GM18909 (cell line): ENCODE data around the gene ZNF74.
"Not testable (repeated sequence)": the region's sequence is repeated elsewhere in the genome, so short reads cannot be mapped to it uniquely, and the experiment has no call there.

Experiments used
- ATAC-seq: cut with Tn5 transposase; IDR thresholded peaks from one replicate; pipeline ENCODE4 v1.9.1; 2021; ENCODE audit warnings: mild to moderate bottlenecking; ENCODE audit not compliant: unreplicated experiment, poor library complexity

The ZNF74 gene

GRCh38 chr22:20374130-20374529 is 19.8 kb upstream of the ZNF74 start:
- ATAC-seq, result not testable (repeated sequence)

GRCh38 chr22:20376281-20376680 is 17.7 kb upstream of the ZNF74 start:
- ATAC-seq, result not testable (repeated sequence)

DNA sequence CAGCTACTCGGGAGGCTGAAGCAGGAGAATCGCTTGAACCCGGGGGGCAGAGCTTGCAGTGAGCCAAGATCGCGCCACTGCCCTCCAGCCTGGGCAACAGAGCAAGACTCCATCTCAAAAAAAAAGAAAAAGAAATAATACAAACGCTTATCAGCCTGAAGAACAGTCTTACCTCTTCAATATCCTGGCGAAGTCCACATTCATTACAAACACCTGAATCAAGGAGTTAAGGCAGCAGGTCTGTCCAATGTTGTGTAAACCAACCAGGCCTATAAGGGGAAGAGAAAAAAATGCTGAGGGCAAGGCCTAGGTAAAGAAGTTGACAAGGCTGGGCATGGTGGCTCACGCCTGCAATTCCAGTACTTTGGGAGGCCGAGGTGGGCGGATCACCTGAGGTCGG is 17.0 kb upstream of the ZNF74 start:
- not testable (repeated sequence) for ATAC-seq

DNA sequence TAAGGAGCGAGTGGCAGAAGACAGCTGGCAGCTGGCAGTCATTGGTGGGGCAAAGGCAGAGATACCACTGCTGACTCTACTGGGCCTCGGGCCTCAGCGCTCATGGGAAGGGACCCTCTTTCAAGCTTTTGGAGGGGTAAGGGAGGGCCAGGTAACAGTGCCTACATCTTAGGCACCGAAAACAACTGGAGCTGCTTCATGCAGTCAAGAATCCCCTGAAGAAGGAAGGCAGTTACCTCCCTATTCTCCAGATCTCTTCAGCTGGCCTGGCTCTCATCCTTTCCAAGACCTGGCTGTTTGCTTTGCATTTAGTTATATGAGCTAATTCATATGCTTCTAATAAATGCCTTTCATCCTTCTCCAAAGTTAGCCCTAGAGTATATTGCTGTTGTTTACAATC is 15.8 kb upstream of the ZNF74 start:
- ATAC-seq, result no peak

- not testable (repeated sequence) for ATAC-seq
Measured at GRCh38 chr22:20378684-20379083, 15.3 kb upstream of the ZNF74 start.

DNA sequence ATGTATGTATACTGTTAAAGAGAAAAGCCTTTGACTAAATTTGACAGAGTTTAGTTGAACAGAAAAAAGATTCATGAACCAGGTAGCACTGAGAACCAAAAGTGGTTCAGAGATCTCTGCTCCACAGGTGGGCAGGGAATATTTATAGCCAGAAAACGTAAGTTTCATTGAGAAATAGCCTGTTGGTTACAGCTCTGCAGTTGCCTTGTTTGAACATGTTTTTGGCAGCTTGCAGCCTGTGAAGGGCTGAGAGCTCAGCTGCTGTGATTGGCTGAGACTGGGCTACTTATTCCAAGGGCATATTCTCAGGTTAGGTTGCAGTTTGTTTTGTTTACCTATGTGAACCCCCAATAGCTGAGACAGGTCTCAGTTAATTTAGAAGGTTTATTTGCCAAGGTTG is 13.5 kb upstream of the ZNF74 start:
- ATAC-seq, result no peak

DNA sequence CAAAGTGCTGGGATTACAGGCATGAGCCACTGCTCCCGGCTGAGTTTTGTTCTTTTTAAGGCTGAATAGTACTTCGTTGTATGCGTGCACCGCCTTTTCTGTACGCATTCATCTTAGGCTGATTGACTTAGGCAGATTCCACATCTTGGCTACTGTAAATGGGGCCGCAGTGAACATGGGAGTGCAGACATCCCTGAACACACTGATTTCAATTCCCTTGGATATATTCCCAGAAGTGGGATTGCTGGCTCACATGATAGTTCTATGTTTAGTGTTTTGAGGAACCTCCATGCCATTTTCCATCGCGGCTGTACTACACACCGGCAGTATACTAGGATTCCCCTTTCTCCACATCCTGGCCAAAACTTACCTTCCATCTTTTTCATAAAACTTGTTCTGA is 10.4 kb upstream of the ZNF74 start:
- ATAC-seq, result no peak

DNA sequence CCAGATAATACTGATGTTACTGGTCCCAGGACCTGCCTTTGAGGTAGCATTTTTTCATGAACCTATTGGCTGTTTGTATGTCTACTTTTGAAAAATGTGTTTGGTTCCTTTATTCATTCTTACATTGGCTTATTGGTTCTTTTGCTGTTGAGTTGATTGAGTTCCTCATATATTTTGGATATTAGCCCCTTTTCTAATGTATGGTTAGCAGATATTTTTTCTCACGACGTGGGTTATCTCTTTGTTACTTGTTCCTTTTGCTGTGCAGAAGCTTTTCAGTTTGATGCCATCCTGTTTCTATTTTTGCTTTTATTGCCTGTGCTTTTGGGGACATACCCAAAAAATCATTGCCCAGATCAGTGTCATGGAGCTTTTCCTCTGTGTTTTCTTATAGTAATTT is 9.8 kb upstream of the ZNF74 start:
- no peak for ATAC-seq

GRCh38 chr22:20384865-20385264 is 9.1 kb upstream of the ZNF74 start:
- ATAC-seq, result no peak

DNA sequence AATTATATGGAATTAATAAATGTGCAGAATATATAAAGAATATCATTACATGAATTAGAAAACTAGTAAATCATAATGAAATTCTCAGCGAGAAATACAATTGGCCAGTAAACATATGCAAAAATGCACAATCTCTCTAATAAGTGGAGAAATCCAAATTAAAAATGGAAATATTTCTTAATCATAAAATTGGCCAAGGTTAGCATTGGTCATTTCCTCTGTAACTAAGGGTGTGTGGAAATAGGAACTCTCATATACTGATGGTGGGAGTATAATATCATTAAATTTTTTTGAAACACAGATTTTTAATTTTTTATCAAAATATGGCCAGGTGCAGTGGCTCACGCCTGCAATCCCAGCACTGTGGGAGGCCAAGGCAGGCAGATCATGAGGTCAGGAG is 7.6 kb upstream of the ZNF74 start:
- no peak for ATAC-seq

GRCh38 chr22:20386972-20387371 is 7.0 kb upstream of the ZNF74 start:
- no peak for ATAC-seq

DNA sequence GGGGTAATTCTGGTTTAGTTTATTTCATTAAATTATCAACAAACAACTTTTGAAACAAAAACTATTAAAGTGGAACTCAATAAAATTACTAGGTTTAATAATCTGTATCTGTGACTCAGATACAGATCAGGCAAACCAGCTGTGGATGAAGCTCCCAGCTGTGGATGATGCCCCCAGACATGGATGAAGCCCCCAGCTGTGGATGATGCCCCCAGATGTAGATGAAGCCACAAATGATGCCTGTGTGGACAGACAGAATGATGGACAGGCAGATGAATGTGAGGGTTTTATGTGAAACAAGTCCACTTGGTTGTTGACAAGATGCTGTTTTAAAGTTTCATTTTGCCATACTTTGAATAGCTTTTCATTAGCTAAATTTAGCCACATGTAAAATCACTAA is 5.8 kb upstream of the ZNF74 start:
- no peak for ATAC-seq

DNA sequence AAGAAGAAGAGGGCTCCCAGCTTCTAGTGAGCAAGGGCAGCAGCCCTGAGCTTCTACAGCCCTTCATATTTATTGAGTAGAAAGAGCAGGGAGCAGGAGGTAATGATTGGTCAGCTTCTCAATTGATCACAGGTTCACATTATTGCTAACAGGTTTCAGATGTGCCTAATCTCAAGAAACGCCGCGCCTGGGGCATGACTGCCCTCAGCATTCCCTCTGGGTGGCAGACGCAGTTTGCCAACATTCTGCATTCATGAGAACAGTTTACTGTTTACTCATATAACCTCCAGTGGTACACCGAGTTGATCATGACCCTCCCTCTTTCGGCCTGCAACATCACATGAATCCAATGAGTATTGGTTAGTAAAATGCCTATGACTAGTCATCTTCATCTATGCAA is 4.7 kb upstream of the ZNF74 start:
- no peak for ATAC-seq

DNA sequence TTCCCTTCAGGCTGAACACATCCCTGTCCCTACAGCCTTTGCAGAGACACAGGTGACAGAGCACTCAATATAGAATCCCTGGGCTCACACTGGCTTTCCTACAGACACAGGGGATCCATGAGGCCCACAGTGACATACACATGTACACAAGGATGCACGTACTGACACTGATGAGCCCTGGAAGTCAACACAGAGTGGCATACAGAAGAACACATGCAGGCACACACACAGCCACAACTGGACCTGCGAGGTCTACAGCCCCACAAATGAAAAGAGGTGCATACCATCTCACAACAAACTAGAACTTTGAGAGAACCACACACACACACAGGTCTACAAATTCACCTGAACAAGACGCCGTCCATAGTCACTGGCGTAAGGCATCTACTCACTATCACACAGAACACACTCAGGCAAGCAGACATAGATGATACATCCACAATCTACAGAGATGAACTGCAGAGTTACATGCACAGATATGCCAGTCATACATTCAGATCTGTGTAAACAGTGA is 3.5 kb upstream of the ZNF74 start:
- ATAC-seq, result no peak

DNA sequence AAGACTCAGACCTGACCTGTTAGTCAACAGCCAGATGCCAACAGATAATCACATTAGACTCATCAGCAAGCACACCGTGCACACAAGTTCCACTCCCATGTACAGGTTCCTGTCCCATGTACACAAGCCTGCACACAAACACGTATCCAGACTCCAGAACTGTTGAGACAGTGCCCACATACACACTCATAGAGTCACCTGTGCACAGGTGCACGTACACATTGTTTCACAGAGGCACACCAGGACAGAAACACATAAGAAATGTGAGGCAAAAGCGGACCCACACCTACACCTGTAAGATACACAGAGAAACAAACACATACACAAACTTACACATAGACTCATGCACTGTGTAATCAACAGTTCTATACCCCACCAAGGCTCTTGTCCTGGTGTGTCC is 2.7 kb upstream of the ZNF74 start:
- no peak for ATAC-seq

DNA sequence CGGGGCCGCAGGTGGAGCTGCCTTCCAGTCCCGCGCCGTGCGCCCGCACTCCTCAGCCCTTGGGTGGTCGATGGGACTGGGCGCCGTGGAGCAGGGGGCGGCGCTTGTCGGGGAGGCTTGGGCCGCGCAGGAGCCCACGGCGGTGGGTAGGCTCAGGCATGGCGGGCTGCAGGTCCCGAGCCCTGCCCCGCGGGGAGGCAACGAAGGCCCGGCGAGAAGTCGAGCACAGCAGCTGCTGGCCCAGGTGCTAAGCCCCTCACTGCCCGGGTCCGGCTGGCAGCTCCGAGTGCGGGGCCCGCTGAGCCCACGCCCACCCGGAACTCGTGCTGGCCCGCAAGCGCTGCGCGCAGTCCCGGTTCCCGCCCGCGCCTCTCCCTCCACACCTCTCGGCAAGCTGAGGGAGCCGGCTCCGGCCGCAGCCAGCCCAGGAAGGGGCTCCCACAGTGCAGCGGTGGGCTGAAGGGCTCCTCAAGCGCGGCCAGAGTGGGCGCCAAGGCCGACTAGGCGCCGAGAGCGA is 1.5 kb upstream of the ZNF74 start:
- not testable (repeated sequence) for ATAC-seq

- no peak for ATAC-seq
Measured at GRCh38 chr22:20392983-20393704, 807 bp upstream of the ZNF74 start.

DNA sequence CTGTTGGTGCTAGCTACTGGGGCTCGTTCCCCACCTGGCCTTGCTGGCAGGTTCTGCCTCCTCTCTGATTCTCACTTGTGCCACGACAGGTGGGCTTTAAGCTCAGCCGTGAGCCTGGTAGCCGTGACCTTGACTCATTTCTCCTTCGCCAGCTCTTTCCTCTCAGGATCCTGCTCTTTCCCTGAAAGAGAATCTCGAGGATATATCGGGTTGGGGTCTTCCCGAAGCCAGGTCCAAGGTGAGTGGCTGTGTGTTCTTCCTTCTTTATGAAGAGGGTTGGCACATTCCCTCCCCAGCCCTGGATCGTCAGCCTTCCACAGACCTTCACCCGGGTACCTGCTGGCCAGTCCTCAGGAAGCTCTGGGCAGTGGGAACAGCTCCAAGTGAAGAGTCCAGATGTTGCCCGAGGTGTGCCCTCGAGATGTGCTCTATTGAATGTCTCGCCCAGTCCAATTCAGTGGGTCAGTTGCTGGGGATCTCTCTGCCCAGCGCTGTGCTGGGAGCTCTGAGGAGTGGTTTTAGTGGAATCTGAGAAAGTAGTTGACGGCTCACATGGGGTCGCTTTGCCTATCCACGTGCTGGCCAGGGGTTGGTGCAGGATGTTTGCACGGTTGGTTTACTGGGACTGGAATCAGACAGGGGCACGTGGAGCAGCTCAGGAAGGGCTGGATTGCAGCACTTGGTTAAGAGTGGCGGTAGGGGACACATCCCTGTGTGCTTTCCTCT is 1.4 kb downstream of the ZNF74 start:
- no peak for ATAC-seq

DNA sequence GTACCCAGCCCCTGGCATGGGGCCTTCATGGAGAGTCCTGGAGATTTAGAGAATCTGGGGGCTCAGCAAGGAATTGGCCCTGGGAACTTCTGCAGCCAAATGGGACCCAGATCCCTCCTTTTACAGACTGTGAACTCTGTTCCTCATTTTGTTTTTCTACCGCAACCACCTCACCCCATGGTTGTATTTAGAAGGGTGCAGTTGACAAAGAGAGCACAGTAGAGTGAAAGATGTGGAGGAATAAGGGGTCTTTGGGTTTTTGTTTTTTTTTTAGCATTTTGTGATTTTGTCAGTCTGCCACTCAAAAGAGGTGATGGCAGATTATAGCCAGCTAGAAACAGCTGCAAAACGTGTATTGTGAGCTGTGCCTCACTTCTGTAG is 1.9 kb downstream of the ZNF74 start:
- no peak for ATAC-seq

GRCh38 chr22:20396639-20397038 is 2.7 kb downstream of the ZNF74 start:
- ATAC-seq, result no peak

- ATAC-seq, result no peak
Measured at GRCh38 chr22:20397498-20397897, 3.5 kb downstream of the ZNF74 start.

GRCh38 chr22:20398420-20398819 is 4.5 kb downstream of the ZNF74 start:
- ATAC-seq, result no peak
